ENCODE data around the gene PSMG4. TPM values are rescaled to one million over a fixed set of nuclear protein-coding genes. Genes with fewer than 3 reads are reported as not detected.

Gene PSMG4
- total RNA-seq, 1 donor from 2014 or later = 23.9 TPM

- no peak for TF ChIP-seq CTCF (IDR thresholded peaks at IDR 0.05)
- peaks cover 13 to 46% of the 10 kb centered on the region in 2 donors for H3K4me1 ChIP-seq
- peak in 1 of 2 donors; percentile 79 for DNase-seq (ENCODE audit: low spot score in 2 of 2)
- peak overlapping the region in 1 of 2 donors; percentile 50 for H3K27ac ChIP-seq
- H3K9me3 ChIP-seq = no peaks in the 10 kb centered on the region
- peak overlapping the region; percentile 58 to 70 for H3K4me3 ChIP-seq
- intact Hi-C loops (cut with DNase I) = no loop called here
- H3K36me3 ChIP-seq = no peaks in the 10 kb centered on the region
- peaks cover 20% of the 10 kb centered on the region for H3K27me3 ChIP-seq
These were observed 27.3 kb upstream of the PSMG4 start for GRCh38 chr6:3231247-3232016.

DNA sequence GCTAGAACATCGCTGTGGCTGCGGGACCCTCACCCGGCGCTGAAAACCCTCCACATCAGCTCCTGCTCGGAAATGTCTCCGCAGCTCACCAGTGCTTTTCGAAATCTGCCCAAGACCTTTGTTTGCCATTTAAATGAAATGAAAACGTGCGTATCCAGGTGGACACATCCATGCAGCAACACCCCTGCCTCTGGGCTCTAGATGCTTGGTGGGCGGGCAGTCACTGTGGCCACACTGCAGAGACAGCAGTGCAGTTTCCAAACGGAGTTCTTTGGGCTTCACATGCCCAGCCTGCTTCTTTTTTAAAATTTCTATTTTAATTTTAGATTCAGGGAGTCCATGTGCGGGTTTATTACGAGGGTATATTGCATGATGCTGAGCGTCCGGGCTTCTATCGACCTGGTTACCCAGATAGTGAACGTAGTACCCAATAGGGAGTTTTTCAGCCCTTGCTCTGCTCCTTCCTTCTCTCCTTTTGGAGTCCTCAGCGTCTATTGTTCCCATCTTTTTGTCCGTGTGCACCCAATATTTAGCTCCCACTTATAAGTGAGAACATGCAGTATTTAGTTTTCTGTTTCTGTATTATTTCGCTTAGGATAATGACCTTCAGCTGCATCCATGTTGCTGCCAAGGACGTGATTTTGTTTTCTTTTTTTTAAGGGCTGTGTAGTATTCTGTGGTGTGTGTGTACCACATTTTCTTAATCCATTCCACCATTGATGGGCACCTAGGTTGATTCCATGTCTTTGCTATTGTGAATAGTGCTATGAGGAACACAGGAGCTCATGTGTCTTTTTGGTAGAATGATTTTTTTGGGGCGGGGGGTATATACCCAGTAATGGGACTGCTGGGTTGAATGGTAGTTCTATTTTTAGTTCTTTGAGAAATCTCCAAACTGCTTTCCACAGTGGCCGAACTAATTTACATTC lies 26.5 kb upstream of the PSMG4 start:
- Histone ChIP-seq H3K36me3 (no peaks in the 10 kb centered on the region), H3K27ac (no peak overlapping the region), H3K9me3 (no peaks in the 10 kb centered on the region), H3K4me3 (peak overlapping the region; percentile 58 to 70), H3K27me3 (peaks cover 20% of the 10 kb centered on the region), H3K4me1 (peaks cover 11 to 39% of the 10 kb centered on the region in 2 donors)
- intact Hi-C loops (cut with DNase I) = no loop called here
- no peak for TF ChIP-seq CTCF (IDR thresholded peaks at IDR 0.05)
- peak in 1 of 2 donors; percentile 45 for DNase-seq (ENCODE audit: low spot score in 2 of 2)

DNA sequence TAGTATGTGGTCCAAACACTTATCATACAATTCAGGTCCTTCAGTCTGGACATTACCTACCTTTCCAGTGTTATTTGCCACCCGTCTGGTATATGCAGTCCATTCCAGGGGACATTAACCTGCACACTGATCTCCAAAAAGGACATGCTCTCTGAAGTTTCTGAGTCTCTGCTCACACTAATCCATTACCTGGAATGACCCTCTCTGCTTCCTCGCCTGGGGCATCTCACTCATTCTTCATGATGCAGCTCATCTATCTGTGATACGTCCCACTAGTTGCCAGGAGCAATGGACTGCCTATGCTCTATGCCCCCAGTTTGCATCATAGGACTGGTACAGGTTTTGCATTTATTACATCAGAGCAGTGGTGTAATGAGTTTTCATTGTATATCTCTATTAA lies 25.4 kb upstream of the PSMG4 start:
- peaks cover 20% of the 10 kb centered on the region for H3K27me3 ChIP-seq
- H3K36me3 ChIP-seq = no peaks in the 10 kb centered on the region
- no peak for TF ChIP-seq CTCF (IDR thresholded peaks at IDR 0.05)
- H3K27ac ChIP-seq = no peak overlapping the region
- DNase-seq (ENCODE audit: low spot score in 2 of 2) = no peak
- no peak overlapping the region for H3K4me3 ChIP-seq
- intact Hi-C loops (cut with DNase I) = no loop called here
- peaks cover 3 to 29% of the 10 kb centered on the region in 2 donors for H3K4me1 ChIP-seq
- H3K9me3 ChIP-seq = no peaks in the 10 kb centered on the region

DNA sequence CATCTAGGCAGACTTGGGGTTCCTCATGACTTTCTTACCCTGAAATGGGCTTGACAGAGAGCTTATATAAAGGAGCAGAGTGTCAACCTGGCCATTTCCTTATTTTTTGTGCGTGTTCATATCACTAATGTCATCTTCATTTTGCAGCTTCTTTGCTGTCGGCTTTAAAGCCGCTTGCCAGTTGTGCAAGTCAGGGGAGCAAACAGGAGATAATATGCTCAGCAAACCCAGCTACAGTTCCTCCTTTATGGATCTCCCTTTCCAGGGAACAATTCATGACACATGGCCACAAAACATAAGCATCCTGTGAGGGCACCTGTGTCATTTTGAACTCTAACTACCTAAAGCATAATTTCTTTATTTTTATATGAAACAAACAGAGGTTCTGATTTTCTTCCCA lies 24.8 kb upstream of the PSMG4 start:
- H3K4me3 ChIP-seq = no peak overlapping the region
- H3K27me3 ChIP-seq = peaks cover 20% of the 10 kb centered on the region
- H3K27ac ChIP-seq = no peak overlapping the region
- intact Hi-C loops (cut with DNase I) = loop anchor here (2.0 kb wide), 1 partner anchor 17 kb away; no protein-coding TSS in a partner anchor
- no peaks in the 10 kb centered on the region for H3K9me3 ChIP-seq
- peaks cover 0 to 25% of the 10 kb centered on the region in 2 donors for H3K4me1 ChIP-seq
- no peak for DNase-seq (ENCODE audit: low spot score in 2 of 2)
- H3K36me3 ChIP-seq = no peaks in the 10 kb centered on the region
- no peak for TF ChIP-seq CTCF (IDR thresholded peaks at IDR 0.05)

DNA sequence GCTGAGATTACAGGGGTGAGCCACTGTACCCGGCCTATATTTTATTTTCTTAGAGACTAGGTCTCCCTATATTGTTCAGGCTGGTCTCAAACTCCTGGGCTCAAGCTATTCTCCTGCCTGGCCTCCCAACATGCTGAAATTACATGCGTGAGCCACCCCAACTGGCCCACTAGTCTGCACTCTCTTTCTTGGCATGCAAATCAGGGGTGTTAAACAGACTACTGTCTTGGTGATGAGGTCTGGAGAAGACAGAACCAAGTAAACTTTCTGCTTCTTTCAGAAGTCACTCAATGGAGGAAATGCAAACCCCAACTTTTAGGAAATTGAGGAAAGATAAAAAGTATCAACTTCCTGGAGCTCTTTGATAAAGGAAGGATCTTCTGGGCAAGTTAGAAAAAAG lies 23.3 kb upstream of the PSMG4 start:
- Histone ChIP-seq H3K27me3 (peaks cover 7% of the 10 kb centered on the region), H3K9me3 (no peaks in the 10 kb centered on the region), H3K27ac (no peak overlapping the region), H3K4me1 (peaks cover 0 to 13% of the 10 kb centered on the region in 2 donors), H3K4me3 (no peak overlapping the region), H3K36me3 (no peaks in the 10 kb centered on the region)
- no peak for TF ChIP-seq CTCF (IDR thresholded peaks at IDR 0.05)
- intact Hi-C loops (cut with DNase I) = loop anchor here (2.0 kb wide), 1 partner anchor 15 kb away; no protein-coding TSS in a partner anchor
- no peak for DNase-seq (ENCODE audit: low spot score in 2 of 2)
